Measurements from ENCODE around the gene SIGLEC9. TPM values are rescaled to one million over a fixed set of nuclear protein-coding genes. Genes with fewer than 3 reads are reported as not detected.

The SIGLEC9 gene
- total RNA-seq, 1 donor from 2014 or later, result 0.21 TPM

- DNase-seq, result no peak
Observed at GRCh38 chr19:51145916-51146493, 21.3 kb downstream of the SIGLEC9 start.

DNA sequence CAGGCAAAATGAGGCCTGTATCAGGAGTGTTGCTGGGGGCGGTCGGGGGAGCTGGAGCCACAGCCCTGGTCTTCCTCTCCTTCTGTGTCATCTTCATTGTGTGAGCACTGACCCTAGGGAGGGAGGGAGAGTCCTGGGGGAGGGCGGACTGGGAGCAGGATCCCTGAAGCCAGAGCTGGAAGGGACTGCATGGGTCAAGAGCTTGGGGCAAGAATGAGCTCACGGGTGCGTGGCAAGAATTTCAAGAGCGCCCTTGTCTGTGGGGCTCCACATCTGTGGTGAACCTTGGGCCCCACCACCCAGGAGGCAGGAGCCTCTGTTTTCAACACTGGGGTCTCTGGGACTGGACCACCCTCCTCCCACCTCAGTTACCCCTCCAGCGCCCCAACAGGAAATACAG is 22.0 kb downstream of the SIGLEC9 start:
- no peak for DNase-seq

- DNase-seq, result no peak
Observed at GRCh38 chr19:51147663-51148062, 23.0 kb downstream of the SIGLEC9 start.

GRCh38 chr19:51148580-51148979 is 23.9 kb downstream of the SIGLEC9 start:
- DNase-seq, result no peak

- DNase-seq, result no peak
Observed at GRCh38 chr19:51150627-51151026, 25.9 kb downstream of the SIGLEC9 start.

GRCh38 chr19:51156710-51157109 is 32.0 kb downstream of the SIGLEC9 start:
- no peak for DNase-seq

DNA sequence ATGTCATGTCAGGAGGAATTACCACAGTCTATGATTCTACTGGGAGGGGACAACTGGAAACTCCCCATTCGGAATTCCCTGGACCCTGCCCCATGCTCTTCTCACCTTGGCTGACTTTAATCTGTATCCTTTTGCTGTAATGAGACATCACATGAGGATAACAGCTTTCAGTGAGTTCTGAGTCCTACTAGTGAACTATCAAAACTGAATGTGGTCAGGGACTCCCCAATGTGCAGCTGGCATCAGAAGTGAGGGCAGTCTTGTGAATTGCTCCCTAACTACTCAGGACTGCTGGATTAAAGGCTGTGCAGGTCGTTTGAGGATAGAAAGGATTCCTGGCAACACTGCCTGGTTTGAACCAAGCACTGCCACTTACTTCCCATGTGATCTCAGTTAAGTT is 32.6 kb downstream of the SIGLEC9 start:
- no peak for DNase-seq

DNA sequence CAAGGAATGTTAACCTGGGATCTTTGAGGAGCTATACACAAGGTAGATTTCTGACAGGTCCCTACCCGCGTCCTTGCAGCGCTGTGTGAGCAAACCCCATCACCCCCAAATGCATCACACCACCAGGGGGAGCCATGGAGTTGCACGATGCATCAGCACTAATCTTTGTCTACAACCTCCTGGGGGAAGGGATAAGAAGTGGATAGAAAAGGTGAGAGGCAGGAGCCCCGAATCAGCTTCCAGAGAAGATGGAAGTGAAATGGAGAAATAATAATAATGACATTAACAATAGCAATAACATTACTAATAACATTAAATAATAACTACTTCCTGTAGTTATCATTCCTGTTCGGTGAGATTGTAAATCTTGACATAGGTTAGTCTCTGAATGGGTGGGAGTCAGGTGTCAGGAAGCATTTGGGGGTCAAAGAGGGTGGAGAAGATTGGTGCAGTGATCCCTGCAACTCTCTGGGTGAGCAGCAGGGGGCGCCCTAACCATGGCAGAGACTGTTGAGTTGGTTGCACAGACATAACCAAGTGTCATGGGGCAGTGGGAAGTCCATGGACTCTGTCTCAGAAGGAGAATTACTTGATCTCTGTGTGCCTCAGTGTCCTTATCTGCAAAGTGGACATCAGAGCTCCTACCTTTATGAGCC is 33.9 kb downstream of the SIGLEC9 start:
- peak; percentile 14 for DNase-seq

GRCh38 chr19:51159656-51160055 is 35.0 kb downstream of the SIGLEC9 start:
- DNase-seq, result no peak

- no peak for DNase-seq
Observed at GRCh38 chr19:51161266-51161665, 36.6 kb downstream of the SIGLEC9 start.

- no peak for DNase-seq
Observed at GRCh38 chr19:51161867-51162496, 37.3 kb downstream of the SIGLEC9 start.

- no peak for DNase-seq
Observed at GRCh38 chr19:51163257-51163656, 38.6 kb downstream of the SIGLEC9 start.

GRCh38 chr19:51164215-51164614 is 39.5 kb downstream of the SIGLEC9 start:
- no peak for DNase-seq

- no peak for DNase-seq
Observed at GRCh38 chr19:51166846-51167490, 42.3 kb downstream of the SIGLEC9 start.

GRCh38 chr19:51168564-51169282 is 44.0 kb downstream of the SIGLEC9 start:
- DNase-seq, result no peak

GRCh38 chr19:51169283-51169918 is 44.7 kb downstream of the SIGLEC9 start:
- DNase-seq, result peak; percentile 68

DNA sequence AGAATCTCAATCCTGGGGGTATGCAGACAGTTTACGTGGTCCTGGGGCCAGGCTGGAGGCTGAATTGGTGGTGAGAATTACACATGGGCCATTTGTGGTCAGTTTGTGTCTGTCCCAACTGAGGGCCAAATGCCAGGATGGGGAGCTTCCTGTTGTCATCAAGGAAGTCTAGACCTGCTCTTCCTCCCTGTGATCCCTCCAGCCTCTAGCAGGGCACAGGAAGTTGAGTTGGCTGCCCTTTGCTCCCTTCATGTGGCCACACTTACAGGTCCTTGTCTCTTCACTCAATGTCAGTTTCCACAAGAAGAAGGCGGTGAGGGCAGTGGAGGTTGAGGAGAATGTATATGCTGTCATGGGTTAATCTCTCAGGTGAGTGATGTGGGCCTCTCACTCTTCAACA is 47.5 kb downstream of the SIGLEC9 start:
- no peak for DNase-seq

- DNase-seq, result no peak
Observed at GRCh38 chr19:51173681-51174080, 49.0 kb downstream of the SIGLEC9 start.

GRCh38 chr19:51179256-51179655 is 54.5 kb downstream of the SIGLEC9 start:
- DNase-seq, result no peak

Measured in tongue (tissue), 2 donors.